GM12892 (cell line): ENCODE measurements around the gene ALDH1B1.

Experiments used
- POLR2A ChIP-seq: IDR thresholded peaks from 2 replicates; pipeline ENCODE4 v1.6.1; 2011; ENCODE audit warnings: low read depth, low read length, control low read depth
- POLR2AphosphoS5 ChIP-seq: IDR thresholded peaks from 2 replicates; pipeline ENCODE4 v1.6.1; 2011; ENCODE audit warnings: low read depth, low read length, control low read depth
- TAF1 ChIP-seq: IDR thresholded peaks from 2 replicates; pipeline ENCODE4 v1.6.1; 2011; ENCODE audit warnings: low read depth, mild to moderate bottlenecking, control low read depth, low read length, borderline replicate concordance

DNA sequence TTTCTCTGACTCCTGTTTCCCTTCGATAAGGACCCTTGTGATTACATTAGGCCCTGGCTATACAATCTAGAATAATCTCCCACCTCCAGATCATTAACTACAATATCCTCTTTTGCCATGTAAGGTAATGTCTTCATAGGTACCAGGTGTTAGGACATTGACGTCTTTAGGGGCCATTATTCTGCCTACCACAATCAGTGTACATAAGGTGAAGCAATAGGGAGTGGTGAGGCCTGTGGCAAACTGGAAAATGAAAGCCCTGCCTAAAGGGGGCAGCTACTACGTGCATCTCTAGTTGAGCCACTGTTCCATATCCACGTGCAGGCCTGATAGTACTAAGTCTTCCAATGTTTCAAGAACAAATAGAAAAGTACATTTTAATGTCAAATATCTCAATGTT is 4.8 kb upstream of the ALDH1B1 start:
- no peak for TF ChIP-seq POLR2A
- no peak for TF ChIP-seq POLR2AphosphoS5
- no peak for TF ChIP-seq TAF1
